Endothelial cell of umbilical vein (primary cell): ENCODE data around the gene EEF2K. TPM values are rescaled to one million over a fixed set of nuclear protein-coding genes. Genes with fewer than 3 reads are reported as not detected.

ENCODE experiments used
- BruUV-seq: library from RNA; stranded (reverse); fragments of 400-500 nt; replicated peaks from 2 replicates; lab custom pipeline; 2021; lab: Mats Ljungman, UMichigan
- CTCF ChIA-PET: fragments of 300-600, 350-600 bp; sonication (Branson Sonifier 250); formaldehyde crosslinking; loops from one replicate; lab custom pipeline; 2021; ENCODE audit warnings: antibody characterized with exemption, inconsistent platforms; lab: Charles Lee
- POLR2A ChIA-PET: fragments of 300-600, 350-600 bp; sonication (Branson Sonifier 250); formaldehyde crosslinking; loops from one replicate; lab custom pipeline; 2021; ENCODE audit warnings: antibody characterized with exemption, inconsistent platforms; lab: Charles Lee
- DNase-seq: peaks from one replicate; pipeline ENCODE4 v3.0.0-alpha.2; 2011; ENCODE audit warnings: low read depth, low spot score
- FAIRE-seq: peaks from 2 replicates; lab custom pipeline; 2011; peaks lifted over from hg19 to GRCh38; lab: Jason Lieb, UNC
- H2AFZ ChIP-seq: 2 replicates; pipeline ENCODE4 v1.6.0; 2012; ENCODE audit warnings: low read depth, low read length, control low read depth, inconsistent platforms
- H3K27ac ChIP-seq: 2 replicates; pipeline ENCODE4 v1.5.1; 2011; ENCODE audit warnings: low read depth, mild to moderate bottlenecking, control low read depth, low read length, moderate library complexity; ENCODE audit not compliant: insufficient read depth
- H3K27me3 ChIP-seq, 2 experiments: 2 replicates each; pipeline versions ENCODE4 v1.6.0 to v1.6.1; 2011; ENCODE audit warnings: low read length in 2 of 2, mixed read lengths in 1 of 2; ENCODE audit not compliant: control insufficient read depth in 2 of 2, insufficient read depth in 2 of 2
- H3K36me3 ChIP-seq, 2 experiments: 2 replicates in 1 of 2; 3 replicates in 1 of 2; pipeline ENCODE4 v1.5.1; 2011; ENCODE audit warnings: low read length in 2 of 2, mild to moderate bottlenecking in 1 of 2, moderate library complexity in 1 of 2; ENCODE audit not compliant: control insufficient read depth in 2 of 2, insufficient read depth in 2 of 2; ENCODE audit errors: extremely low read depth in 1 of 2
- H3K4me1 ChIP-seq: 3 replicates; pipeline ENCODE4 v1.5.1; 2011; ENCODE audit warnings: mild to moderate bottlenecking, low read length; ENCODE audit not compliant: control insufficient read depth, insufficient read depth; ENCODE audit errors: extremely low read depth
- H3K4me2 ChIP-seq: 2 replicates; pipeline ENCODE4 v1.6.1; 2011; ENCODE audit warnings: low read length, control low read depth, mixed read lengths; ENCODE audit not compliant: insufficient read depth
- H3K4me3 ChIP-seq, 3 experiments: fragments of 200-600 bp in 1 of 3; sonication (generic), shearing (Covaris generic) in 1 of 3; replicated peaks in 1 of 3; 2 replicates each; pipeline ENCODE4 v1.5.1; 2011 to 2016; ENCODE audit warnings: control low read depth in 3 of 3, low read length in 3 of 3, mild to moderate bottlenecking in 2 of 3, inconsistent platforms in 1 of 3, low read depth in 1 of 3, moderate library complexity in 1 of 3; ENCODE audit not compliant: insufficient read depth in 1 of 3
- H3K79me2 ChIP-seq: 2 replicates; pipeline ENCODE4 v1.6.0; 2012; ENCODE audit warnings: low read length, inconsistent platforms; ENCODE audit not compliant: control insufficient read depth, insufficient read depth
- H3K9ac ChIP-seq: replicated peaks from 2 replicates; pipeline ENCODE3; 2011; ENCODE audit warnings: low read length, control low read depth; ENCODE audit not compliant: insufficient read depth; ENCODE audit errors: extremely low read depth
- H3K9me1 ChIP-seq: replicated peaks from 3 replicates; pipeline ENCODE4 v1.6.0; 2011; ENCODE audit warnings: mild to moderate bottlenecking, low read length; ENCODE audit not compliant: control insufficient read depth, insufficient read depth; ENCODE audit errors: extremely low read depth
- H3K9me3 ChIP-seq: replicated peaks from 2 replicates; pipeline ENCODE4 v1.5.1; 2012; ENCODE audit warnings: low read length, inconsistent platforms; ENCODE audit not compliant: control insufficient read depth, insufficient read depth
- H4K20me1 ChIP-seq: replicated peaks from 2 replicates; pipeline ENCODE3; 2011; ENCODE audit warnings: mild to moderate bottlenecking, low read length; ENCODE audit not compliant: control insufficient read depth, insufficient read depth; ENCODE audit errors: extremely low read depth
- CTCF ChIP-seq, 2 donors: IDR thresholded peaks; 1 replicate in 1 of 2; 2 replicates in 1 of 2; pipeline ENCODE4 v1.5.1; 2011; ENCODE audit warnings: low read length in 2 of 2, mild to moderate bottlenecking in 2 of 2, moderate library complexity in 2 of 2, control low read depth in 1 of 2, inconsistent platforms in 1 of 2, low read depth in 1 of 2; ENCODE audit not compliant: insufficient read depth in 1 of 2; ENCODE audit errors: extremely low read depth in 1 of 2
- EZH2 ChIP-seq: IDR thresholded peaks from 2 replicates; pipeline ENCODE4 v1.6.1; 2012; ENCODE audit warnings: borderline replicate concordance, low read depth, mild to moderate bottlenecking, moderate library complexity, low read length, inconsistent platforms; ENCODE audit not compliant: severe bottlenecking
- FOS ChIP-seq: IDR thresholded peaks from 2 replicates; pipeline ENCODE4 v1.6.1; 2011; ENCODE audit warnings: mild to moderate bottlenecking, low read length, moderate library complexity, borderline replicate concordance; ENCODE audit not compliant: insufficient read depth
- GATA2 ChIP-seq: IDR thresholded peaks from 2 replicates; pipeline ENCODE4 v1.7.0; 2011; ENCODE audit warnings: low read depth, mild to moderate bottlenecking, moderate library complexity, mixed read lengths, low read length; ENCODE audit not compliant: insufficient read length, insufficient read depth
- JUN ChIP-seq: IDR thresholded peaks from 2 replicates; pipeline ENCODE4 v1.6.1; 2011; ENCODE audit warnings: borderline replicate concordance, low read depth; ENCODE audit not compliant: insufficient read length, insufficient read depth
- MYC ChIP-seq: IDR thresholded peaks from one replicate; pipeline ENCODE4 v1.6.1; 2011; ENCODE audit warnings: mild to moderate bottlenecking, low read depth, low read length
- POLR2A ChIP-seq: IDR thresholded peaks from 2 replicates; pipeline ENCODE4 v1.6.1; 2012; ENCODE audit warnings: low read depth, mild to moderate bottlenecking, control low read depth, low read length
- POLR2AphosphoS5 ChIP-seq: IDR thresholded peaks from 2 replicates; pipeline ENCODE4 v1.6.1; 2012; ENCODE audit warnings: low read depth, mild to moderate bottlenecking, control low read depth, low read length, moderate library complexity; ENCODE audit not compliant: insufficient read depth
- dilution Hi-C: fragments of 300-500 bp; cut with MboI; formaldehyde crosslinking; loops from one replicate; pipeline ENCODE4 v1.15.0; 2019; ENCODE audit warnings: low sequenced_read_pairs; ENCODE audit not compliant: extremely low pct_ligation_motif_present
- intact Hi-C: fragments of 100-400 bp; cut with micrococcal nuclease; formaldehyde crosslinking; loops from one replicate; pipeline ENCODE4 v1.10.0; 2022
- polyA plus RNA-seq, 4 experiments: library from polyadenylated mRNA; depleted of rRNA in 3 of 4; stranded (reverse) in 3 of 4; unstranded in 1 of 4; fragments of >200 nt; gene quantifications; 2 replicates each; pipeline versions ENCODE4 v1.2.1 to v1.2.3, GENCODE V29; 2011 to 2012; ENCODE audit warnings: missing spikeins in 1 of 4
- total RNA-seq: library from RNA; stranded (reverse); gene quantifications from 2 replicates; pipeline ENCODE4 v1.2.3, GENCODE V29; 2021
- TF ChIP-seq, protein P1 (sequence below): IDR thresholded peaks from 2 replicates; pipeline ENCODE4 v1.6.1; 2011; ENCODE audit not compliant: insufficient read depth, insufficient read length

The EEF2K gene
- total and polyA plus RNA-seq, 2 donors (not counting 3 experiments of a cell fraction or from before 2014, with no cell fraction given), result 16.0 to 48.6 TPM

DNA sequence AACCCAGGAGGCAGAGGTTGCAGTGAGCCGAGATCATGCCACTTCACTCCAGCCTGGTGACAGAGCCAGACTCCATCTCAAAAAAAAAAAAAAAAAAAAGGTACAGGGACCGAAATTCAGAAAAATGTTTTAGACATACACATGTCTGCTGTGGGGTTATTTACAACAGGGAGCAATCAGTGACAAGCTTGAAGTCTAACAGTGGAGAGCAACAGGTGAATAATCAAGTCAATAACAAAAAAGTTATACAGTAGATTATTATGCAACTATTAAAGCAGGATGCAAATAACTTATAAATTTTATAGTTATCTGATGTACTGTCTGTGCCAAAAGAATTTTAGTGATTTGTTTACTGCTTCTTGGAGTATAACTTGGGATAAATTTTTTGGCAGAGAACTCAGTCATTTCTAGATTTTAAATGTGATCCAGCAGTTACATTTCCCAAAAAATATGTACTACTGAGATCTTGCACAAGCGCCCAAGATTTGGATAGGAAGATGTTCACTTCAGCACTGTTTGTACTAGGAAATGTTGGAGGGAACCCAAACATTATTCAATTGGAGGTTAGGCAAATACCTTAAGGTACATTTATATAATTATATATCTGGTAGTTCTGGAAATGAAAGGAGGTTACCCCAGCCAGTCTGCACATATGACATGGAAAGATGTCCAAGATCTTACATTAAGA is 34.1 kb downstream of the EEF2K start:
- ChIA-PET CTCF (interaction anchor here (0.5 to 1.4 kb wide), 3 partner anchors 8 to 39 kb away, joined by 3 read pairs; no protein-coding TSS in a partner anchor), POLR2A (no interaction called here)
- H3K36me3 ChIP-seq, result peaks cover 2% of the 10 kb centered on the region in 2 experiments
- no peaks in the 10 kb centered on the region for H3K9me3 ChIP-seq
- H3K79me2 ChIP-seq, result no peaks in the 10 kb centered on the region
- intact Hi-C loops (no loop called here), dilution Hi-C loops (no loop called here)
- BruUV-seq, result no TSS peak
- H2AFZ ChIP-seq, result no peak overlapping the region
- H3K27me3 ChIP-seq, result no peaks in the 10 kb centered on the region
- no peak for DNase-seq
- H4K20me1 ChIP-seq, result no peaks in the 10 kb centered on the region
- no peak for FAIRE-seq
- no peak overlapping the region for H3K27ac ChIP-seq
- no peaks in the 10 kb centered on the region for H3K4me1 ChIP-seq
- H3K9me1 ChIP-seq, result no peaks in the 10 kb centered on the region
- no peak overlapping the region for H3K9ac ChIP-seq
- no peak overlapping the region for H3K4me3 ChIP-seq
- no peak overlapping the region for H3K4me2 ChIP-seq
- TF ChIP-seq GATA2 (no peak), EZH2 (no peak), POLR2AphosphoS5 (no peak), FOS (no peak), CTCF (IDR thresholded peaks at IDR 0.05; ENCODE audit: extremely low read depth in 1 of 2, insufficient read depth in 1 of 2, low read depth in 1 of 2, low read length in 2 of 2) (no peak), JUN (no peak), MYC (no peak), POLR2A (no peak)
- TF ChIP-seq, protein P1, sequence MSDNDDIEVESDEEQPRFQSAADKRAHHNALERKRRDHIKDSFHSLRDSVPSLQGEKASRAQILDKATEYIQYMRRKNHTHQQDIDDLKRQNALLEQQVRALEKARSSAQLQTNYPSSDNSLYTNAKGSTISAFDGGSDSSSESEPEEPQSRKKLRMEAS, result no peak
